HG03439 (cell line): Measurements from ENCODE around the gene TMEM101.
A peak's percentile ranks its signal among the peaks of the same experiment; 100 is the strongest.
"Not testable (repeated sequence)": the region's sequence is repeated elsewhere in the genome, so short reads cannot be mapped to it uniquely, and the experiment has no call there.

ENCODE experiments used
- ATAC-seq: cut with Tn5 transposase; IDR thresholded peaks from one replicate; pipeline ENCODE4 v1.9.1; 2021; ENCODE audit warnings: mild to moderate bottlenecking, moderate library complexity; ENCODE audit not compliant: unreplicated experiment

Gene TMEM101

GRCh38 chr17:44014437-44015172, at the start of gene TMEM101:
Gene TMEM101, minus strand, starts transcription at chr17:44014963. Its CDS starts 11 bp downstream, at chr17:44014952.
- peak; percentile 65 for ATAC-seq

- no peak for ATAC-seq
Measured at GRCh38 chr17:44063704-44064639, 49.2 kb upstream of the TMEM101 start.

- no peak for ATAC-seq
Measured at GRCh38 chr17:44062871-44063270, 48.1 kb upstream of the TMEM101 start.

- ATAC-seq, result no peak
Measured at GRCh38 chr17:44061446-44061845, 46.7 kb upstream of the TMEM101 start.

- ATAC-seq, result no peak
Measured at GRCh38 chr17:44059101-44059892, 44.5 kb upstream of the TMEM101 start.

GRCh38 chr17:44053125-44053872, 38.5 kb upstream of the TMEM101 start:
- ATAC-seq, result no peak

- no peak for ATAC-seq
Measured at GRCh38 chr17:44049294-44050060, 34.7 kb upstream of the TMEM101 start.

GRCh38 chr17:44046893-44047292, 32.1 kb upstream of the TMEM101 start:
- not testable (repeated sequence) for ATAC-seq

GRCh38 chr17:44045486-44045885, 30.7 kb upstream of the TMEM101 start:
- ATAC-seq, result no peak

GRCh38 chr17:44044071-44044470, 29.3 kb upstream of the TMEM101 start:
- no peak for ATAC-seq

GRCh38 chr17:44043272-44043696, 28.5 kb upstream of the TMEM101 start:
- no peak for ATAC-seq

- no peak for ATAC-seq
Measured at GRCh38 chr17:44039829-44040635, 25.3 kb upstream of the TMEM101 start.

GRCh38 chr17:44038604-44039011, 23.8 kb upstream of the TMEM101 start:
- no peak for ATAC-seq

- no peak for ATAC-seq
Measured at GRCh38 chr17:44037471-44037870, 22.7 kb upstream of the TMEM101 start.

- not testable (repeated sequence) for ATAC-seq
Measured at GRCh38 chr17:44034688-44035087, 19.9 kb upstream of the TMEM101 start.

- no peak for ATAC-seq
Measured at GRCh38 chr17:44033861-44034408, 19.2 kb upstream of the TMEM101 start.

- ATAC-seq, result no peak
Measured at GRCh38 chr17:44030482-44030881, 15.7 kb upstream of the TMEM101 start.

GRCh38 chr17:44029736-44030135, 15.0 kb upstream of the TMEM101 start:
- no peak for ATAC-seq
